ENCODE measurements around the gene MMP23B. TPM values are rescaled to one million over a fixed set of nuclear protein-coding genes. Genes with fewer than 3 reads are reported as not detected.
A peak's percentile ranks its signal among the peaks of the same experiment; 100 is the strongest.

The MMP23B gene
- total and polyA plus RNA-seq, 2 experiments from 2014 or later: 15.8 to 16.2 TPM

DNA sequence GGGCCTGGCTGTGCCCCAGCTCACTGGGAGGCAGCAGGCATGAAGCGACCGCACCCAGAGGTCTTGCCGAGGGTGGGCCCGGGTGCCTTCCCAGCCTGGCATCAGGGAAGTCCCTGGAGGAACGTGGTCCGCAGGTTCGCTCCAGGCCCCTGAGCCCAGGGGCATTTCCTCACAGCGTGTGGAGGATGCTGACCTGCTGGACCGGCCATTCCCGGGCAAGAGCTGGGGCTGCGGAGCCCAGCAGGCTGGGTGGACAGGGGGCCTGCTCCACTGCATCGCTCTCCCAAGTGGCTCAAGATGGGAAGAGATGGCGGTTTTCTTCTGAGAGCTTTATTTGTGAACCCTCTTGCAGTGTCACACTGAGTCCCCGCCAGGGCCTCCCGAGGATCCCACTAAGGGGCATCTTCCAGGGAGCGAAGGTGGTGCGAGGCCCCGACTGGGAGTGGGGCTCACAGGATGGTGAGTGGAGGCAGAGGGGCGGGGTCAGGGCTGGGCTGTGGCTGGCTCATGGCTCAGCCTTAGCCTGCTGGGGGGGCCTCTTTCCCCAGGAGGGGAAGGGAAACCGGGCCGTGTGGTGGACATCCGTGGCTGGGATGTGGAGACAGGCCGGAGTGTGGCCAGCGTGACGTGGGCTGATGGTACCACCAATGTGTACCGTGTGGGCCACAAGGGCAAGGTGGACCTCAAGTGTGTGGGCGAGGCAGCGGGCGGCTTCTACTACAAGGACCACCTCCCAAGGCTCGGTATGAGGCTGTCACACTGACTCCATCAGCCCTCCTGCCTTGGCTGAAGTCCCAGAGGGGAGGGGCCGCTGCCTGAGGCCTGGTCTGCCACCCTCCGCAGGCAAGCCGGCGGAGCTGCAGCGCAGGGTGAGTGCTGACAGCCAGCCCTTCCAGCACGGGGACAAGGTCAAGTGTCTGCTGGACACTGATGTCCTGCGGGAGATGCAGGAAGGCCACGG, 7.2 kb upstream of the MMP23B start:
- Mint-ChIP-seq H3K36me3 (ENCODE audit: low read depth) (no peaks in the 10 kb centered on the region), H3K9me3 (no peaks in the 10 kb centered on the region; the same call in 2 of the 3 replicates), H3K27me3 (ENCODE audit: insufficient read depth, low read depth, poor library complexity) (peaks cover 10% of the 10 kb centered on the region), H3K4me1 (no peaks in the 10 kb centered on the region; the same call in 2 of the 3 replicates), H3K4me3 (no peak overlapping the region), H3K27ac (no peak overlapping the region)
- no peak overlapping the region for H2AFZ ChIP-seq
- H3K27ac ChIP-seq (ENCODE audit: low read depth): no peak overlapping the region
- H3K4me2 ChIP-seq: no peak overlapping the region
- DNase-seq (ENCODE audit: low spot score): no peak
- no peaks in the 10 kb centered on the region for H3K27me3 ChIP-seq (ENCODE audit: insufficient read depth)
- H3K4me3 ChIP-seq: no peak overlapping the region
- no peaks in the 10 kb centered on the region for H3K36me3 ChIP-seq (ENCODE audit: insufficient read depth)
- H4K20me1 ChIP-seq (replicated peaks; ENCODE audit: insufficient read depth): no peaks in the 10 kb centered on the region
- H3K79me2 ChIP-seq (replicated peaks; ENCODE audit: insufficient read depth): no peaks in the 10 kb centered on the region
- H3K9me2 ChIP-seq (ENCODE audit: insufficient read depth): no peaks in the 10 kb centered on the region
- H3F3A ChIP-seq (replicated peaks; ENCODE audit: low read depth): 0 out of 2 replicates have a peak, but pooled peaks cover 3% of the 10 kb centered on the region
- TF ChIP-seq, protein P1, sequence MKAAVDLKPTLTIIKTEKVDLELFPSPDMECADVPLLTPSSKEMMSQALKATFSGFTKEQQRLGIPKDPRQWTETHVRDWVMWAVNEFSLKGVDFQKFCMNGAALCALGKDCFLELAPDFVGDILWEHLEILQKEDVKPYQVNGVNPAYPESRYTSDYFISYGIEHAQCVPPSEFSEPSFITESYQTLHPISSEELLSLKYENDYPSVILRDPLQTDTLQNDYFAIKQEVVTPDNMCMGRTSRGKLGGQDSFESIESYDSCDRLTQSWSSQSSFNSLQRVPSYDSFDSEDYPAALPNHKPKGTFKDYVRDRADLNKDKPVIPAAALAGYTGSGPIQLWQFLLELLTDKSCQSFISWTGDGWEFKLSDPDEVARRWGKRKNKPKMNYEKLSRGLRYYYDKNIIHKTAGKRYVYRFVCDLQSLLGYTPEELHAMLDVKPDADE (IDR thresholded peaks at IDR 0.05): no peak
- TF ChIP-seq JUNB (IDR thresholded peaks at IDR 0.05; ENCODE audit: unreplicated experiment) (no peak), NANOG (IDR thresholded peaks at IDR 0.05; ENCODE audit: borderline replicate concordance) (no peak), ZNF331 (CRISPR knock-in tag; IDR thresholded peaks at IDR 0.05; ENCODE audit: low read depth) (no peak), POLR2AphosphoS5 (IDR thresholded peaks at IDR 0.05; ENCODE audit: low read depth) (no peak), ZNF114 (CRISPR knock-in tag; IDR thresholded peaks at IDR 0.05) (no peak), STAT1 (IDR thresholded peaks at IDR 0.05; ENCODE audit: unreplicated experiment) (no peak), EZH2phosphoT487 (IDR thresholded peaks at IDR 0.05; ENCODE audit: unreplicated experiment) (no peak), EZH2 (IDR thresholded peaks at IDR 0.05; ENCODE audit: low read depth, unreplicated experiment) (no peak), CREB1 (CRISPR knock-in tag; IDR thresholded peaks at IDR 0.05; ENCODE audit: low read depth) (no peak)
- TF ChIP-seq, protein P2, sequence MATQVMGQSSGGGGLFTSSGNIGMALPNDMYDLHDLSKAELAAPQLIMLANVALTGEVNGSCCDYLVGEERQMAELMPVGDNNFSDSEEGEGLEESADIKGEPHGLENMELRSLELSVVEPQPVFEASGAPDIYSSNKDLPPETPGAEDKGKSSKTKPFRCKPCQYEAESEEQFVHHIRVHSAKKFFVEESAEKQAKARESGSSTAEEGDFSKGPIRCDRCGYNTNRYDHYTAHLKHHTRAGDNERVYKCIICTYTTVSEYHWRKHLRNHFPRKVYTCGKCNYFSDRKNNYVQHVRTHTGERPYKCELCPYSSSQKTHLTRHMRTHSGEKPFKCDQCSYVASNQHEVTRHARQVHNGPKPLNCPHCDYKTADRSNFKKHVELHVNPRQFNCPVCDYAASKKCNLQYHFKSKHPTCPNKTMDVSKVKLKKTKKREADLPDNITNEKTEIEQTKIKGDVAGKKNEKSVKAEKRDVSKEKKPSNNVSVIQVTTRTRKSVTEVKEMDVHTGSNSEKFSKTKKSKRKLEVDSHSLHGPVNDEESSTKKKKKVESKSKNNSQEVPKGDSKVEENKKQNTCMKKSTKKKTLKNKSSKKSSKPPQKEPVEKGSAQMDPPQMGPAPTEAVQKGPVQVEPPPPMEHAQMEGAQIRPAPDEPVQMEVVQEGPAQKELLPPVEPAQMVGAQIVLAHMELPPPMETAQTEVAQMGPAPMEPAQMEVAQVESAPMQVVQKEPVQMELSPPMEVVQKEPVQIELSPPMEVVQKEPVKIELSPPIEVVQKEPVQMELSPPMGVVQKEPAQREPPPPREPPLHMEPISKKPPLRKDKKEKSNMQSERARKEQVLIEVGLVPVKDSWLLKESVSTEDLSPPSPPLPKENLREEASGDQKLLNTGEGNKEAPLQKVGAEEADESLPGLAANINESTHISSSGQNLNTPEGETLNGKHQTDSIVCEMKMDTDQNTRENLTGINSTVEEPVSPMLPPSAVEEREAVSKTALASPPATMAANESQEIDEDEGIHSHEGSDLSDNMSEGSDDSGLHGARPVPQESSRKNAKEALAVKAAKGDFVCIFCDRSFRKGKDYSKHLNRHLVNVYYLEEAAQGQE (IDR thresholded peaks at IDR 0.05; ENCODE audit: unreplicated experiment): no peak
- TF ChIP-seq, protein P3, sequence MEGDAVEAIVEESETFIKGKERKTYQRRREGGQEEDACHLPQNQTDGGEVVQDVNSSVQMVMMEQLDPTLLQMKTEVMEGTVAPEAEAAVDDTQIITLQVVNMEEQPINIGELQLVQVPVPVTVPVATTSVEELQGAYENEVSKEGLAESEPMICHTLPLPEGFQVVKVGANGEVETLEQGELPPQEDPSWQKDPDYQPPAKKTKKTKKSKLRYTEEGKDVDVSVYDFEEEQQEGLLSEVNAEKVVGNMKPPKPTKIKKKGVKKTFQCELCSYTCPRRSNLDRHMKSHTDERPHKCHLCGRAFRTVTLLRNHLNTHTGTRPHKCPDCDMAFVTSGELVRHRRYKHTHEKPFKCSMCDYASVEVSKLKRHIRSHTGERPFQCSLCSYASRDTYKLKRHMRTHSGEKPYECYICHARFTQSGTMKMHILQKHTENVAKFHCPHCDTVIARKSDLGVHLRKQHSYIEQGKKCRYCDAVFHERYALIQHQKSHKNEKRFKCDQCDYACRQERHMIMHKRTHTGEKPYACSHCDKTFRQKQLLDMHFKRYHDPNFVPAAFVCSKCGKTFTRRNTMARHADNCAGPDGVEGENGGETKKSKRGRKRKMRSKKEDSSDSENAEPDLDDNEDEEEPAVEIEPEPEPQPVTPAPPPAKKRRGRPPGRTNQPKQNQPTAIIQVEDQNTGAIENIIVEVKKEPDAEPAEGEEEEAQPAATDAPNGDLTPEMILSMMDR (conservative IDR thresholded peaks at IDR 0.05; ENCODE audit: low read depth in 2 of 2): no peak
- TF ChIP-seq, protein P4, sequence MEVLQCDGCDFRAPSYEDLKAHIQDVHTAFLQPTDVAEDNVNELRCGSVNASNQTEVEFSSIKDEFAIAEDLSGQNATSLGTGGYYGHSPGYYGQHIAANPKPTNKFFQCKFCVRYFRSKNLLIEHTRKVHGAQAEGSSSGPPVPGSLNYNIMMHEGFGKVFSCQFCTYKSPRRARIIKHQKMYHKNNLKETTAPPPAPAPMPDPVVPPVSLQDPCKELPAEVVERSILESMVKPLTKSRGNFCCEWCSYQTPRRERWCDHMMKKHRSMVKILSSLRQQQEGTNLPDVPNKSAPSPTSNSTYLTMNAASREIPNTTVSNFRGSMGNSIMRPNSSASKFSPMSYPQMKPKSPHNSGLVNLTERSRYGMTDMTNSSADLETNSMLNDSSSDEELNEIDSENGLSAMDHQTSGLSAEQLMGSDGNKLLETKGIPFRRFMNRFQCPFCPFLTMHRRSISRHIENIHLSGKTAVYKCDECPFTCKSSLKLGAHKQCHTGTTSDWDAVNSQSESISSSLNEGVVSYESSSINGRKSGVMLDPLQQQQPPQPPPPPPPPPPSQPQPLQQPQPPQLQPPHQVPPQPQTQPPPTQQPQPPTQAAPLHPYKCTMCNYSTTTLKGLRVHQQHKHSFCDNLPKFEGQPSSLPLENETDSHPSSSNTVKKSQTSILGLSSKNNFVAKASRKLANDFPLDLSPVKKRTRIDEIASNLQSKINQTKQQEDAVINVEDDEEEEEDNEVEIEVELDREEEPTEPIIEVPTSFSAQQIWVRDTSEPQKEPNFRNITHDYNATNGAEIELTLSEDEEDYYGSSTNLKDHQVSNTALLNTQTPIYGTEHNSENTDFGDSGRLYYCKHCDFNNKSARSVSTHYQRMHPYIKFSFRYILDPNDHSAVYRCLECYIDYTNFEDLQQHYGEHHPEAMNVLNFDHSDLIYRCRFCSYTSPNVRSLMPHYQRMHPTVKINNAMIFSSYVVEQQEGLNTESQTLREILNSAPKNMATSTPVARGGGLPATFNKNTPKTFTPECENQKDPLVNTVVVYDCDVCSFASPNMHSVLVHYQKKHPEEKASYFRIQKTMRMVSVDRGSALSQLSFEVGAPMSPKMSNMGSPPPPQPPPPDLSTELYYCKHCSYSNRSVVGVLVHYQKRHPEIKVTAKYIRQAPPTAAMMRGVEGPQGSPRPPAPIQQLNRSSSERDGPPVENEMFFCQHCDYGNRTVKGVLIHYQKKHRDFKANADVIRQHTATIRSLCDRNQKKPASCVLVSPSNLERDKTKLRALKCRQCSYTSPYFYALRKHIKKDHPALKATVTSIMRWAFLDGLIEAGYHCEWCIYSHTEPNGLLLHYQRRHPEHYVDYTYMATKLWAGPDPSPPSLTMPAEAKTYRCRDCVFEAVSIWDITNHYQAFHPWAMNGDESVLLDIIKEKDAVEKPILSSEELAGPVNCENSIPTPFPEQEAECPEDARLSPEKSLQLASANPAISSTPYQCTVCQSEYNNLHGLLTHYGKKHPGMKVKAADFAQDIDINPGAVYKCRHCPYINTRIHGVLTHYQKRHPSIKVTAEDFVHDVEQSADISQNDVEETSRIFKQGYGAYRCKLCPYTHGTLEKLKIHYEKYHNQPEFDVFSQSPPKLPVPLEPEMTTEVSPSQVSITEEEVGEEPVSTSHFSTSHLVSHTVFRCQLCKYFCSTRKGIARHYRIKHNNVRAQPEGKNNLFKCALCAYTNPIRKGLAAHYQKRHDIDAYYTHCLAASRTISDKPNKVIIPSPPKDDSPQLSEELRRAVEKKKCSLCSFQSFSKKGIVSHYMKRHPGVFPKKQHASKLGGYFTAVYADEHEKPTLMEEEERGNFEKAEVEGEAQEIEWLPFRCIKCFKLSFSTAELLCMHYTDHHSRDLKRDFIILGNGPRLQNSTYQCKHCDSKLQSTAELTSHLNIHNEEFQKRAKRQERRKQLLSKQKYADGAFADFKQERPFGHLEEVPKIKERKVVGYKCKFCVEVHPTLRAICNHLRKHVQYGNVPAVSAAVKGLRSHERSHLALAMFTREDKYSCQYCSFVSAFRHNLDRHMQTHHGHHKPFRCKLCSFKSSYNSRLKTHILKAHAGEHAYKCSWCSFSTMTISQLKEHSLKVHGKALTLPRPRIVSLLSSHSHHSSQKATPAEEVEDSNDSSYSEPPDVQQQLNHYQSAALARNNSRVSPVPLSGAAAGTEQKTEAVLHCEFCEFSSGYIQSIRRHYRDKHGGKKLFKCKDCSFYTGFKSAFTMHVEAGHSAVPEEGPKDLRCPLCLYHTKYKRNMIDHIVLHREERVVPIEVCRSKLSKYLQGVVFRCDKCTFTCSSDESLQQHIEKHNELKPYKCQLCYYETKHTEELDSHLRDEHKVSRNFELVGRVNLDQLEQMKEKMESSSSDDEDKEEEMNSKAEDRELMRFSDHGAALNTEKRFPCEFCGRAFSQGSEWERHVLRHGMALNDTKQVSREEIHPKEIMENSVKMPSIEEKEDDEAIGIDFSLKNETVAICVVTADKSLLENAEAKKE (CRISPR knock-in tag; IDR thresholded peaks at IDR 0.05): no peak
- ATAC-seq: peak; percentile 1; the same call in 1 of the 3 replicates
- no peaks in the 10 kb centered on the region for H3K4me1 ChIP-seq (ENCODE audit: insufficient read depth)

Data from GM23338 (cell line).